Loucy (cell line): Measurements from ENCODE around the gene PTPRN2.

Experiments used
- EZH2phosphoT487 ChIP-seq: fragments of 200-600 bp; IDR thresholded peaks from 2 replicates; pipeline ENCODE4 v1.6.1; 2018; ENCODE audit warnings: antibody characterized with exemption, mild to moderate bottlenecking, moderate library complexity, borderline replicate concordance
- TF ChIP-seq, protein P1 (sequence below): fragments of 200-600 bp; sonication (generic); conservative IDR thresholded peaks from 2 replicates; pipeline ENCODE4 v1.5.1; 2014; ENCODE audit warnings: mild to moderate bottlenecking, antibody characterized with exemption, low read length

DNA sequence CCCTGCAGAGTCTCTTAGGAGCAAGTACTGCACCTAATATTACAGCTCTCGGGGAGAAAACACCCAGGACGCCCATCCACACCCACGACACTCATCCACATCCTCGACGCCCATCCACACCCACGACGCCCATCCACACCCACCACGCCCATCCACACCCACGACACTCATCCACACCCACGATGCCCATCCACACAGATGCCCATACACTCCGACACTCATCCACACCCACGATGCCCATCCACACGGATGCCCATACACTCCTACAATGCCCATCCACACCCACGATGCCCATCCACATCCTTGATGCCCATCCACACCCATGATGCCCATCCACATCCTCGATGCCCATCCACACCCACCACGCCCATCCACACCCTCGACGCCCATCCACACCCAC, 503.1 kb downstream of the PTPRN2 start:
- TF ChIP-seq, protein P1, sequence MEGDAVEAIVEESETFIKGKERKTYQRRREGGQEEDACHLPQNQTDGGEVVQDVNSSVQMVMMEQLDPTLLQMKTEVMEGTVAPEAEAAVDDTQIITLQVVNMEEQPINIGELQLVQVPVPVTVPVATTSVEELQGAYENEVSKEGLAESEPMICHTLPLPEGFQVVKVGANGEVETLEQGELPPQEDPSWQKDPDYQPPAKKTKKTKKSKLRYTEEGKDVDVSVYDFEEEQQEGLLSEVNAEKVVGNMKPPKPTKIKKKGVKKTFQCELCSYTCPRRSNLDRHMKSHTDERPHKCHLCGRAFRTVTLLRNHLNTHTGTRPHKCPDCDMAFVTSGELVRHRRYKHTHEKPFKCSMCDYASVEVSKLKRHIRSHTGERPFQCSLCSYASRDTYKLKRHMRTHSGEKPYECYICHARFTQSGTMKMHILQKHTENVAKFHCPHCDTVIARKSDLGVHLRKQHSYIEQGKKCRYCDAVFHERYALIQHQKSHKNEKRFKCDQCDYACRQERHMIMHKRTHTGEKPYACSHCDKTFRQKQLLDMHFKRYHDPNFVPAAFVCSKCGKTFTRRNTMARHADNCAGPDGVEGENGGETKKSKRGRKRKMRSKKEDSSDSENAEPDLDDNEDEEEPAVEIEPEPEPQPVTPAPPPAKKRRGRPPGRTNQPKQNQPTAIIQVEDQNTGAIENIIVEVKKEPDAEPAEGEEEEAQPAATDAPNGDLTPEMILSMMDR, result no peak
- no peak for TF ChIP-seq EZH2phosphoT487
